Muscle of arm (tissue), 12 donors: ENCODE data around the gene MLST8. TPM values are rescaled to one million over a fixed set of nuclear protein-coding genes. Genes with fewer than 3 reads are reported as not detected.
"Not testable (repeated sequence)": the region's sequence is repeated elsewhere in the genome, so short reads cannot be mapped to it uniquely, and the experiment has no call there.

ENCODE experiments used
- DNase-seq: peaks from one replicate; pipeline ENCODE4 v3.0.0-alpha.2; 2013
- polyA plus RNA-seq, 12 donors: library from polyadenylated mRNA; unstranded; fragments of 120-200 nt; gene quantifications; one replicate each; pipeline ENCODE4 v1.2.1, GENCODE V29; 2013; ENCODE audit not compliant: insufficient read length in 12 of 12

MLST8 gene
- polyA plus RNA-seq, 12 donors, result 26.6 to 47.2 (median 30.3) TPM; not detected in 1

DNA sequence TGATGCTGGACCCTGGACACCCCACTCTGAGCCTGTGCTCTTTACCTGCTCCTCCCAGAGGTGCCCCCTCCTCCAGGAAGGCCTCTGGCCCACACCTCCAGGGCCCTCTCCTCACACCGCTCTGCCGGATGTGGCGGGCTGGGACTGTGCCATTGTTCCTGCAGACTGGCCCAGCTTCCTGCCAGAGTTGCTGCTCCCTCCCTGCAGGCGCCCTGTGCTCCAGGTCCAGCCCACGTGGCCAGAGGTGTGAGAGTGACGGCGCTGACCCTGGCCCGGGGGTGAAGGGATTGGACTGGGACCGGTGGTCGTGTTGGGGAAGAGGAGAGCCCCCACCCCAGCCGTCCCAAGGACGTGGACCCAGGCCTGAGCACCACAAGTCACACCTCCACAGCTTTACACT lies 23.8 kb downstream of the MLST8 start:
- DNase-seq, result no peak

DNA sequence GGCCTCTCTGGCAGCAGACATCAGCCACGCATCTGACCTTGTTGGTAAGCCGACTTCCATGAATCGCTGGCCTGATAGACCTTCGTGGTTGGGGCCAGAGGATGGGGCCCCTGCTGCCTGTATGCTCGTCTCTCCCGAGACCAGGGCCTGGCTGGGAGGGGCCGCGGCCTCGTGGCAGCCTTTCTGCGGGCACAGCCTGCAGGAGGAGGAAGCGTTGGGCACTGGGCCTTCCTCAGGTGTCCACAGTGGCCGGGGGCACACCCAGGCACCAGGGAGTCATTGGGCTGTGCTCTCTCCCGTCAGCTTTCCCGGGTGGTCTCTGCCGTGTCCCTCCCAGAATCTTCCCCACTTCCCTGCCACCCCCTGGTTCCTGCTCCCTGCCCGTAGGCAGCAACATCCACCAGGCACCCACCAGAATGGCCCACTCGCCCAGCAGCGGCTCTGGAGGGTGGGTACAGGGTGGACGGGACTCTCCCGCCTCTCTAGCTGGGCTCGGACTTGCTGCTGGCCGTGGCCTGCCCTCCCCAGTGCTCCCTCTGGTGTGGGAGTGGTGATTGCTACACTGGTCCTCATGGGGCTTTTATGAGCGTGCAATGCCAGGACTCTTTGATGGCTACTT lies 24.5 kb downstream of the MLST8 start:
- no peak for DNase-seq

DNA sequence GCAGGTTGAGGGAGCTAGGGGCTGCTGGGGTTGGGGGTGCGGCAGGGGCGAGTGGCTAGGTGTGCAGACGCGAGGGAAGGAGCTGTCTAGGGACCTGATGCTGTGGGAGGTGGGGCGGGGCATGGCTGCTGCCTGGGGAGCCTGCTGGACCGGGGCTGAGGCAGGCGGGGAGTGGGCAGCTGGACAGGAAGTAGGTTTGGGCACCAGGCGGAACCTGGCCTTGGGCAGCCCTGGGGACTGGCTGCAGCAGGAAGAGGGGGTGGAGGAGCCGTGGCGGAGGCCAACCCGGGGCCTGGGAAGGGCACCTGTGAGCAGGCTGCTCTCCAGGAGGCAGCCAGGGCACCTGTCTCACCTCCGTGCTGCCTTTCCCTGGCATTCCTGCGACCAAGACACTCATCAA lies 25.1 kb downstream of the MLST8 start:
- no peak for DNase-seq

DNA sequence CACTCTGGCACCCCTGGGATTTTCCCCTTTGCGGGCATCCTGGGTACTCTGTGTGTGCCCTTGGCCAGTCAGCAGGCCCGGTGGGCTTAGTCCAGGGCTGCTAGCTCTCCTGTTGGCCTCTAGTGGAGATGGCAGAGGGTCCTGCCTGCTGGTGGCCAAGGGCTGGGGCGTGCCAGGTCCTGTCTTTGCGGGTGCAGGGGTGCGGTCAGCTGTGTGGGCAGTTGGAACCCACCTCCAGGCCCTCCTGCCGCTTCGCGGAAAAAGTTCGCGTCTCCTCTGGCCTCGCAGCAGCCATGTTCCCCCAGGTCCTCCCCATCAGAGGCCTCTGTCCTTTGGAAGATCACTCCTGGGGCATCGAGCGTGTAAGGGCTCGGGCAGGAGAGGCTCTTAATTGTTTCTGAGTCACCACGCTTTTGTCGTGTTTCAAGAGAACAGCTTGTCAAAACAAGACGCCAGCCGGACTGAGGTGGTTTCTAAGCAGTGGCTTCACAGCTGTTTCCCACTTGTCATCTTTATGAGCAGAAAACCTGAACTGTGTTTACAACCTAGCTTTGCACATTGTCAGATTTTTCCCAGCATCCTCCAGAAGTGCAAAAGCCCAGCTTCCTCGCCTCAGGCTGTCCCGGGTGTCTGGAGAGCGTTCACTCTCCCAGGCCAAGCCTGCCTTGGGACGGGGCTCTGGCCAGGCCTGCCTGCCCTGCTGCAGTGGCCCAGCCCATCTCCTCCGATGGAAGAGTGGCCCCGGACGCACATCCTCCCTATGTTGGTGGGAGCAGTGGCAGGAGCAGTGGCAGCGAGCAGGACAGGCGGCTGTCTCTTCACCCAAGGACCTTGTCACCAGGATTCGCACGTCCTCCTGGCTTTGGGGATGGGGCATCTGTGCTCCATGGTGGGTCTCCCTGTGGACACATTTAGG lies 26.0 kb downstream of the MLST8 start:
- DNase-seq, result no peak

DNA sequence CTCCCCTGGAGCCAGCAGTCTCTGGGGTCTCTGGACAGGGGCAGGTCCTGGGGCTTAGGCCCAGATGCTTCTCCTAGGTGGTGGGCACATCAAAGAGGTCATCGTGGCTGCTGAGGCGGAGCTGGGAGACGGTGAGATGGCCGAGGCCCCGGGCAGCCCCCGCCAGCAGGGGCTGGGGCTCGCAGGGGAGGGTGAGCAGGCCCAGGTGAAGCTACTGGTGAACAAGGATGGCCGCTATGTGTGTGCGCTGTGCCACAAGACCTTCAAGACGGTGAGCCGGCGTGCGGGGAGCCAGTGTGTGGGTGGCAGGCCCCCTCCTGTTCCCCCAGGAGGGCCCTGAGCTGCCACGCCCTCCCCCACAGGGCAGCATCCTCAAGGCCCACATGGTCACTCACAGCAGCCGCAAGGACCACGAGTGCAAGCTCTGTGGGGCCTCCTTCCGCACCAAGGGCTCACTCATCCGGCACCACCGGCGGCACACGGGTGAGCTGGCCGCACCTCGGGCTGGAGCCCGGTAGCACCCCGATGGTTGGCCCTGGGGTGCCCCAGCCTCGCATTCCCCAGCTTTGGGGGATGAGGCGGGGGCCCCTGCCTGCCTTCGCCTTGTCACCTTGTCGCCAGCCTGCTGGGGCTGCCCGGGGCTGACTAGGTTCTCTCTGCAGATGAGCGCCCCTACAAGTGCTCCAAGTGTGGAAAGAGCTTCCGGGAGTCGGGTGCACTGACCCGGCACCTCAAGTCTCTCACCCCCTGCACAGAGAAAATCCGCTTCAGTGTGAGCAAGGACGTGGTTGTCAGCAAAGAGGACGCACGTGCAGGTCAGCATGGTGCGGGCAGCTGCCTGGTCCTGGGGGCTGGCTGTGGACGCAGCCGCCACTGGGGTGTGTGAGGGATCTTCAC lies 27.1 kb downstream of the MLST8 start:
- DNase-seq, result no peak

DNA sequence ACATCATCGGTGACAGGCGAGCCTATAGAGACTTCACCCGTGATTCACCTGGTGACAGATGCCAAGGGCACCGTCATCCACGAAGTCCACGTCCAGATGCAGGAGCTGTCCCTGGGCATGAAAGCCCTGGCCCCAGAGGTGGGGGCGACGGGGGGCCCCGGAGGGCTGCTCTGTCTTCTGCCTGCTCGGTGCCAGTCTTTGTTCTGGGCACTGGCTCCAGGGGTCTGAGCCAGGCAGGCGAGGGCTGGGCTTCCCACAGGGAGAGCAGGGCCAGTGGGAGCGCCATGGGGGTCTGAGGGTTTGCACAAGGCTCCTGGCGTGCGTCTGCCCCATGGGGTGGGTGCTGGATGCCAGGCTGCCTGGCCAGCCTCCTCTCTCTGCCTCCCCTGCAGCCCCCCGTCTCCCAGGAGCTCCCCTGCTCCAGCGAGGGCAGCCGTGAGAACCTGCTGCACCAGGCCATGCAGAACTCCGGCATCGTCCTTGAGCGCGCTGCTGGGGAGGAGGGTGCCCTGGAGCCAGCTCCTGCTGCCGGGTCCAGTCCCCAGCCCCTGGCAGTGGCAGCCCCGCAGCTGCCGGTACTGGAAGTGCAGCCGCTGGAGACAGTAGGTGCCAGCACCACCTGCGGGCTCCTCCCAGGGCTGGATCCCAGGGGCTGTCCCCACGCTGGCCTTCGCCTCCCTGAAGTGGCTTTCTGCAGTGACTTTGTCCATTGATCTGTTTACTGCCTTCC lies 28.0 kb downstream of the MLST8 start:
- DNase-seq, result no peak

DNA sequence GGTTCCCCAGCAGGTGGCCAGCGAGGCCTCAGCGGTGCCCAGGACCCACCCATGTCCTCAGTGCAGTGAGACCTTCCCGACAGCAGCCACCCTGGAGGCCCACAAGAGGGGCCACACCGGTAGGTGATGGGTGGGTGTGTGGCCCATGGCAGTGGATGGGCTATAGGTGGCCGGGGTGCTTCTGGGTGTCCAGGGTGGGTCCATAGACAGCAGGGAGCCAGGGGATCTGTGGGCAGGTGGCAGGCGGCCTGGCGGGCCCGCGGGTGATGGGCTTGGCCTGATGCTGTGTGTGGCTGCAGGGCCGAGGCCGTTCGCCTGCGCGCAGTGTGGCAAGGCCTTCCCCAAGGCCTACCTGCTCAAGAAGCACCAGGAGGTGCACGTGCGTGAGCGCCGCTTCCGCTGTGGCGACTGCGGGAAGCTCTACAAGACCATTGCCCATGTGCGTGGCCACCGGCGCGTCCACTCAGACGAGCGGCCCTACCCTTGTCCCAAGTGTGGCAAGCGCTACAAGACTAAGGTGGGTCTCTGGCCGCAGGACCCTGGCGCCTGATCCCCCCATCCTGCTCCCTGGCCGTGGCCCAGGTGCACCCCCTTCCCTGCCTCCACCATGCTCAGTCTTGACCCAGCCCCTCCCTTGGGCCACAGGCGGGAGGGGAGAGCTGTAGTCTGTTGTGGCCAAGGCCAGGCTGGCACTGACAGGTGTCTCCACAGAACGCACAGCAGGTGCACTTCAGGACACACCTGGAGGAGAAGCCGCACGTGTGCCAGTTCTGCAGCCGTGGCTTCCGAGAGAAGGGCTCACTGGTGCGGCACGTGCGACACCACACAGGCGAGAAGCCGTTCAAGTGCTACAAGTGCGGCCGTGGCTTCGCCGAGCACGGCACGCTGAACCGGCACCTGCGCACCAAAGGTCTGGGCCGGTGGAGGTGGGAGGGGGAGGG lies 28.9 kb downstream of the MLST8 start:
- no peak for DNase-seq

DNA sequence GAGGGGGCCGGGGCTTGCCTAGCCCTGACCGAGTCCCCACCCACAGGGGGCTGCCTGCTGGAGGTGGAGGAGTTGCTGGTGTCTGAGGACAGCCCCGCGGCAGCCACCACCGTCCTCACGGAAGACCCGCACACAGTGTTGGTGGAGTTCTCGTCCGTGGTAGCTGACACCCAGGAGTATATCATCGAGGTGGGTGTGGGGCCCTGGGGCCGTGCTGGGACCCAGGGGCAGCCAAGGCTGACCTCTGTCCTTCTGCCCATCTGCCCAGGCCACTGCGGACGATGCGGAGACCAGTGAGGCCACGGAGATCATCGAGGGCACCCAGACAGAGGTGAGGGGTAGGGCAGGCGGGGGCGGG lies 29.5 kb downstream of the MLST8 start:
- no peak for DNase-seq

DNA sequence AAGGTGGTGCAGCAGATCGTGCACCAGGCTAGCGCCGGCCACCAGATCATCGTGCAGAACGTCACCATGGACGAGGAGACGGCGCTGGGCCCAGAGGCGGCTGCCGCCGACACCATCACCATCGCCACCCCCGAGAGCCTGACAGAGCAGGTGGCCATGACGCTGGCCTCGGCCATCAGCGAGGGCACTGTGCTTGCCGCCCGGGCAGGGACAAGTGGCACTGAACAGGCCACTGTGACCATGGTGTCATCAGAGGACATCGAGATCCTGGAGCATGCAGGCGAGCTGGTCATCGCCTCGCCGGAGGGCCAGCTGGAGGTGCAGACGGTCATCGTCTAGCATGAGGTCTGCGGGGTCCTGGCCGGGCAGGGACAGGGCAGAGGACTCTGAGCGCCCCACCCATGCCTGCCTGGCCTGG lies 30.0 kb downstream of the MLST8 start:
- DNase-seq, result no peak

DNA sequence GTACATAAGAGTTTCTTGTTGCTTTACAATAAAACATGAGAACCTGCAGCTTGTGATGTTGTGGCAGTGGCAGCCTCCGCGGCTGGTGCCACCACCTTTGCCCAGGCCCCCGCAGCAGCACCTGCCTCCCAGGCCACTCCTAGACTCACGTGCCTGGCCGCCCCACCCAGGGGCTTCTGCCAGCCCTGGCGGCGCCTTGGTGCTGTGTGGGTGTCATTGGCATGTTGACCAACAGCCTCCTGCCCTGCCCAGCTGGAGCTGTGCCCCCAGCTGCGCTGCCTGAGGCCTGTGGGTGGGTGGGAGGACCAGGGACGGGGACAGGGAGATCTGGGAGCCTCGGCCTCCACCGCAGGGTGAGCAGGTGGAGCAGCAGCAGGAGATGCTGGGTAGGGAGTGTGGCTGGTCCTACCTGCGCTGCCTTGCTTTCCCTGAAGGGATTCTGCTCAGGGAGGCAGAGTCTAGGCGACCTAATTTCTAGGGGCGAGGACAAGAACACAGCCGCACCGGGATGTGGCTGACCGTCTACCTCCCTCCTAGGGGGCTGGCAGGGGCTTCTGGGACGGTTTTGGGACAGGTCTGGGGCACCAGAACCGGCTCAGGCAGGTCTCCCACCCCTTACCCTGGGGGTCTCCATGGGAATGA lies 30.6 kb downstream of the MLST8 start:
- no peak for DNase-seq

DNA sequence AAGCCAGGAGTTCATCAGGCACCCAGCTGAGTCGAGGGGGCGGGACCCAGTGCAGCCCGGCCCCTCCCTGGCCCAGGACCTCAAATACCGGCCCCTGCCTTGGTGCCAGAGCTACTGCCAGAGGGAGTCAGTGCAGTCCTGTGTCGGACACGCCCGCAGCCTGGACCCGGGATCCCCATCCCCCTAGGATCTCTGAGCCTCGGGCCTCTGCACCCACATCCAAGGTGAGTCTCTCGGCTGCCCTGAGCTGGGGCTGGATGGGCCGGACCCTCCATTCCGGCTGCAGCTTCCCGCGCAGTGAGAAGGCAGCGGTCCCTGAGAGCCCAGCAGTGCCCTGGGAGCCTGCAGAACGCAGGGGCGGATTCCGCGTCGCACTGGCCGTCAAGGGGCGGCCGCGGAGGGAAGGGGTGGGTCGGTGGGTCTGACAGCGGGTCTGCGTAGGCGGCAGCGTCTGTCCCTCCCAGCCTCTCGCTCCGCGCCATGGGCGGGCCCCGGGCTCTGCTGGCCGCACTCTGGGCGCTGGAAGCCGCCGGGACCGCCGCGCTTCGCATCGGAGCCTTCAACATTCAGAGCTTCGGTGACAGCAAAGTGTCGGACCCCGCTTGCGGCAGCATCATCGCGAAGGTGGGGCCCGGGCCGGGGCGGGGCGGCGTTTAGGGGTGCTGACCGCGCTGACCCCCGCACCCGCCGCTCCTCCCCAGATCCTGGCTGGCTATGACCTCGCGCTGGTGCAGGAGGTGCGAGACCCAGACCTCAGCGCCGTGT lies 31.3 kb downstream of the MLST8 start, which contains the start of gene DNASE1L2:
Gene DNASE1L2, plus strand, starts transcription at position 108 of the 765 bp plus-strand sequence. Its CDS starts 373 bp downstream, at position 481.
- DNase-seq, result no peak

DNA sequence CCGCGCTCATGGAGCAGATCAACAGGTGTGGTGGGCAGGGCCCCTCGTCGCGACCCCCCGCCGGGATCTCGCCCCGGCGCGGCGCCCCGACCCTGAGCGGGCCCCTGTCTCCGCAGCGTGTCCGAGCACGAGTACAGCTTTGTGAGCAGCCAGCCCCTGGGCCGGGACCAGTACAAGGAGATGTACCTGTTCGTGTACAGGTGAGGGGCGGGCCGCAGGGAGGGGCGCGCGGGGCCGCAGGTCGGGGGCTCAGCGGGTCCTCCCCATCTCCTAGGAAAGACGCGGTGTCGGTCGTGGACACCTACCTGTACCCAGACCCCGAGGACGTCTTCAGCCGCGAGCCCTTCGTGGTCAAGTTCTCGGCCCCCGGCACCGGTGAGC lies 31.8 kb downstream of the MLST8 start:
- DNase-seq, result no peak

DNA sequence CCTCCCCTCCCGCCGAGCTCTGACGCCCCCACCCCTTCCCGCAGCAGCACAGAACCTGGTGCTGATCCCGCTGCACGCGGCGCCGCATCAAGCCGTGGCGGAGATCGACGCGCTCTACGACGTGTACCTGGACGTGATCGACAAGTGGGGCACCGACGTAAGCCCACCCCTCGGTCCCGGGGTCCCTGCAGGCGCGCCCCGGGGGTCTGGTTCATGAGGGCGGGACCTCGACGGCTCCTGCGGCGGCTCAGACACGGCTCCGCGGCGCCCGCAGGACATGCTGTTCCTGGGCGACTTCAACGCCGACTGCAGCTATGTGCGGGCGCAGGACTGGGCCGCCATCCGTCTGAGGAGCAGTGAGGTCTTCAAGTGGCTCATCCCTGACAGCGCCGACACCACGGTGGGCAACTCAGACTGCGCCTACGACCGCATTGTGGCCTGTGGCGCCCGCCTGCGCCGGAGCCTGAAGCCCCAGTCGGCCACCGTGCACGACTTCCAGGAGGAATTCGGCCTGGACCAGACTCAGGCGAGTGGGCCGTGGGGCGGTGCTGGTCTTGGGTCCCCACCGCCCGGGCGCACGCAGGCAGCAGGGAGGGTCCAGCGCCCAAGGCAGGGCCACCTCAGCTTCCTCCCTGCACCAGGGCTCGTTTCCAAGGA lies 32.4 kb downstream of the MLST8 start:
- DNase-seq, result no peak

DNA sequence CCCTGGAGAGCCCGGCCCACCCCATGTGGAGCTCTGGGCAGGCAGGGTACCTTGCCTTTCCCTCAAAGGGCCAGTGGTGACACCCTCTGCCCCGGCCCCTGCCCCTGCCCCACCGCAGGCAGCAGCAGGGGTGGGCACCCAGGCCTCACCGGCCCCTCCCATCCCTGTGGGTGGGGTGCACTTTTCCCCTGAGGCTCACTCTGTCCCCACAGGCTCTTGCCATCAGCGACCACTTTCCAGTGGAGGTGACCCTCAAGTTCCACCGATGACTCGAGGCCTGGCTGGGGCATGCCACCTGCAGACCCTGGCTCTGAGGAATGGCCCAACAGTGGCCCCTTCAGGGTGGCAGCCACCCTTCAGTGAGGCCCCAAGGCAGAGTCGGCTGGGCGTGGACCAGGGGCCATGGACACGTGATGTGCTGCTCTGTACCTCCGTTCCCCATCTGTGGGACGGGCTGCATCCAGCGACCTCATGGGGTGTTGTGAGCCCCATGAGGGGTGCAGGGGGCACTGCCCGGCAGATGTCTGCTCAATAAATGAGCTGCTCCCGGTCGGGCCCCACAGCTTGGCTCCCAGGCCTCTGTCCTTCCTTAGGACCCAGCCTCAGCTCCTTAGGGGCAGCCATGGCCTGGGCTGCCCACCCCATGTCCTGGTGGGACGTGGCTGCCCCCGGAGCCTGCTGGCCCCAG lies 33.0 kb downstream of the MLST8 start:
- DNase-seq, result no peak

DNA sequence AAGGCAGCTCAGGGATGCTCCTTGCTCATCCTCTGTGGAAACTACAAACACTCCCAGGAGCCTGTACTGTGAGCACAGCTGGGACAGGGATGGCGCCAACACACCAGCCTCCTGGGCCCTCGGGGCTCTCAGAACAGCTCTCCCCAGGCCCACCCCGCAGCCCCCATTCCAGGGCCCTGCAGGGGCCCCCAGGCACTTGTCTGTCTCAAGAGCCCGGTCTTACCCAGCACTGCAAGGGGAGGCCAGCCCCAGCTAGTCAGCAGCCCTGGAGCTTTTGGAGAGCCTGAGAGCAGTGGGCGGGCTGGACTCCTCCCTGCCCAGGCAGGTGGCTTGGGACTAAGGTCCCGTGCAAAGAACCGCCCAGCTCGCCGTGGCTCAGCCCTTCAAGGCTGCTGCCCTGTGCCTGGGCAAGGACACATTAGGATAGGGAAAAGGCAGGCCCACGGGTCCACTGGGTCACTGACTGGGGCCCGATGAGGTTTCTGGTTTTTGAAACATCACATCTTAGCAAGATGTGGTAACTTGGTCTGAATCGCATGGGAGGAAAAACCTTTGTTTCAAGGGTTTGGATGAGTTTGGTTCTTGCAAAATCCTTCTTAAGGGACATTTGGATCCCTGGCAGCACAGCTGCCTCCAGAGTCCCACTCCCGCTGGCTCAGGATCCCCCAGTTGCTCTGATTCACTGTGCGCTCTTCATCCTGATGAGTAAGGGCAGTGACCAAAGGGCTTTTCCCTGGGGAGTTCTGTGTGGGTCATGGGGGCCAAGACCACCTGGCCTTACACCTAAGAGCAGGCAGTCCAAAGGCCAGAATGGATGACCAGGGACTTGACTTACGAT lies 33.8 kb downstream of the MLST8 start:
- no peak for DNase-seq

DNA sequence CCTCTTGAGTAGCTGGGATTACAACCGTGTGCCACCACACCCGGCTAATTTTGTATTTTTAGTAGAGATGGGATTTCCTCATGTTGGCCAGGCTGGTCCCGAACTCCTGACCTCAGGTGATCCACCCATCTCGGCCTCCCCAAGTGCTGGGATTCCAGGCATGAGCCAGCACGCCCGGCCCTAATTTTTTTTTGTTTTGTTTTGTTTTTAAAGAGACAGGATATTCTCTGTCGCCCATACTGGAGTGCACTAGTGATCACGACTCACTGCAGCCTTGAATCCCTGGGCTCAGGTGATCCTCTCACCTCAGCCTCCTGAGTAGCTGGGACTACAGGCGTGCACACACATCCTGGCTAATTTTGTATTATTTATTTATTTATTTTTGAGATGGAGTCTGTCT lies 35.1 kb downstream of the MLST8 start:
- DNase-seq, result not testable (repeated sequence)

DNA sequence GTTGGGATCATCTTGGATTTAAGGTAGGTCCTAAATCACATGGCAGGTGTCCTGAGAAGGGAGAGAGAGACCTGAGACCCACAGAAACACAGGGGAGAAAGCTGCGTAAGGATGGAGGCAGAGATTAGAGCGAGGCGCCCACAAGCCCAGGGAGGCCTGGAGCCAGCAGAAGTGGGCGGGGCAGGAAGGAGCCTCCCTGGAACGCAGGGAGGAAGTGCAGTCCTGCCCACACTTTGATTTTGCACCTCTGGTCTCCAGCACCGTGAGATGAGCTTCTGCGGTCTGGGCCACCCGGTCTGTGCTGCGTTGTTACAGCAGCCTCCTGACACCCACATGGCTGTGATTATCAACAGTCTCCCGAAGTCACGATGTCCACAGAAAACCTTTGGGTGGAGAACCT lies 37.3 kb downstream of the MLST8 start:
- DNase-seq, result no peak
